Thymus (tissue), 11 donors: ENCODE results near the gene MYO1E. TPM values are rescaled to one million over a fixed set of nuclear protein-coding genes. Genes with fewer than 3 reads are reported as not detected.

ENCODE experiments used
- DNase-seq, 9 donors: peaks; one replicate each; pipeline ENCODE4 v3.0.0-alpha.2; 2013; ENCODE audit warnings: low spot score in 9 of 9, low read depth in 6 of 9, missing footprints in 1 of 9
- H3K27ac ChIP-seq, 2 donors: one replicate each; pipeline ENCODE4 v1.5.1; 2013; ENCODE audit warnings: control low read depth in 1 of 2, low read depth in 1 of 2, low read length in 1 of 2, mild to moderate bottlenecking in 1 of 2, moderate library complexity in 1 of 2
- H3K27me3 ChIP-seq, 2 donors: one replicate each; pipeline ENCODE4 v1.5.1; 2013; ENCODE audit warnings: low read length in 1 of 2; ENCODE audit not compliant: control insufficient read depth in 2 of 2, insufficient read depth in 1 of 2
- H3K36me3 ChIP-seq, 2 donors: one replicate each; pipeline ENCODE4 v1.5.1; 2013; ENCODE audit warnings: low read length in 1 of 2, mild to moderate bottlenecking in 1 of 2, moderate library complexity in 1 of 2; ENCODE audit not compliant: control insufficient read depth in 2 of 2, insufficient read depth in 2 of 2
- H3K4me1 ChIP-seq, 2 donors: one replicate each; pipeline ENCODE4 v1.5.1; 2013; ENCODE audit warnings: low read length in 2 of 2; ENCODE audit not compliant: control insufficient read depth in 2 of 2, insufficient read depth in 2 of 2
- H3K4me3 ChIP-seq, 2 donors: one replicate each; pipeline ENCODE4 v1.5.1; 2013; ENCODE audit warnings: low read length in 2 of 2, control low read depth in 1 of 2, mild to moderate bottlenecking in 1 of 2
- H3K9me3 ChIP-seq, 2 donors: one replicate each; pipeline ENCODE4 v1.5.1; 2013; ENCODE audit warnings: low read length in 1 of 2, mild to moderate bottlenecking in 1 of 2; ENCODE audit not compliant: control insufficient read depth in 2 of 2, insufficient read depth in 1 of 2
- WGBS: extraction: QIAGEN DNeasy Blood & Tissue Kit; methylation state at CpG from one replicate; pipeline ENCODE4 v1.1.7; 2013; 5-methylcytosine and 5-hydroxymethylcytosine counted together
- polyA plus RNA-seq: library from polyadenylated mRNA; stranded (reverse); fragments of 200-250 nt; gene quantifications from one replicate; pipeline ENCODE4 v1.2.3, GENCODE V29; 2013
- total RNA-seq: library from RNA; stranded (reverse); fragments of 120-200 nt; gene quantifications from one replicate; pipeline ENCODE4 v1.2.4, GENCODE V29; 2013
- donor health status: healthy.

MYO1E gene
- total and polyA plus RNA-seq, 2 donors: 15.5 to 59.8 TPM

- no peak overlapping the region for H3K4me3 ChIP-seq
- no peaks in the 10 kb centered on the region for H3K36me3 ChIP-seq
- no peaks in the 10 kb centered on the region for H3K27me3 ChIP-seq
- H3K9me3 ChIP-seq: no peaks in the 10 kb centered on the region
- 95% methylated on average over 7 of the region's 7 CpGs for whole genome bisulfite sequencing
- no peak overlapping the region for H3K27ac ChIP-seq
- H3K4me1 ChIP-seq: no peaks in the 10 kb centered on the region
- DNase-seq: no peak
Observed at GRCh38 chr15:59306520-59307164, 66.0 kb downstream of the MYO1E start.

- Histone ChIP-seq H3K27me3 (no peaks in the 10 kb centered on the region), H3K4me1 (peaks cover 8 to 12% of the 10 kb centered on the region in 2 donors), H3K36me3 (no peaks in the 10 kb centered on the region), H3K4me3 (no peak overlapping the region), H3K27ac (no peak overlapping the region), H3K9me3 (no peaks in the 10 kb centered on the region)
- WGBS: 97% methylated on average over 6 of the region's 6 CpGs
- DNase-seq: no peak
Observed at GRCh38 chr15:59304807-59305206, 67.9 kb downstream of the MYO1E start.

DNA sequence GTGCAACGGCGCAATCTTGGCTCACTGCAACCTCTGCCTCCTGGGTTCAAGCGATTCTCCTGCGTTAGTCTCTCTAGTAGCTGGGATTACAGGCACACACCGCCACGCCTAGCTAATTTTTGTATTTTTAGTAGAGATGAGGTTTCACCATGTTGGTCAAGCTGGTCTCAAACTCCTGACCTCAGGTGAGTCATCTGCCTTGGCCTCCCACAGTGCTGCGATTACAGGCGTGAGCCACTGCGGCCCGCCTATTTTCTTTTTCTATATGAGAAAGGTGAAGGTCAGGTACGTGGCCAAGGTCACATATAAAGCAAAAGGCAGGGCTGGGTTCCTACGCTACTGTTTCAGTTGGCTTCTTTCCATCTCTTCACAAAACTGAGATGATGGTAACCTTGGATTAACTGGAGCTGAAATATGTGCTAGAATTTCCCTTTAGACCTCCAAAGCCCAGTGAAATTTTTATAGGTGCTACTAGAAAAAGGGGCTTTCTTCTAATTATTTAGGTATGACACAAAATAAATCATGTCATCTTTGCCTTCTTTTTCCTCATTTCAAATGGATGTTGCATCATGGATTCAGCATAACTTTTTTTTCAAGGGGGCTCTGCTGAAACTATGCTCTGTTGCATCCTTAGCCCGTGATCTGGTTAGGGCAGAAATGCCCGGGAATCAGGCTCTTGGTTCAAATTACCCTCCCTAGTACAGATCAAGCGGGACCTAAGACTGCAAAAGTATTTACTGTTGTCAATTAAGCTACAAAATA is 68.5 kb downstream of the MYO1E start:
- H3K27me3 ChIP-seq: no peaks in the 10 kb centered on the region
- 95% methylated on average over 15 of the region's 15 CpGs for WGBS
- H3K4me3 ChIP-seq: no peak overlapping the region
- no peaks in the 10 kb centered on the region for H3K9me3 ChIP-seq
- H3K36me3 ChIP-seq: no peaks in the 10 kb centered on the region
- DNase-seq: no peak
- no peak overlapping the region for H3K27ac ChIP-seq
- peaks cover 8 to 12% of the 10 kb centered on the region in 2 donors for H3K4me1 ChIP-seq

DNA sequence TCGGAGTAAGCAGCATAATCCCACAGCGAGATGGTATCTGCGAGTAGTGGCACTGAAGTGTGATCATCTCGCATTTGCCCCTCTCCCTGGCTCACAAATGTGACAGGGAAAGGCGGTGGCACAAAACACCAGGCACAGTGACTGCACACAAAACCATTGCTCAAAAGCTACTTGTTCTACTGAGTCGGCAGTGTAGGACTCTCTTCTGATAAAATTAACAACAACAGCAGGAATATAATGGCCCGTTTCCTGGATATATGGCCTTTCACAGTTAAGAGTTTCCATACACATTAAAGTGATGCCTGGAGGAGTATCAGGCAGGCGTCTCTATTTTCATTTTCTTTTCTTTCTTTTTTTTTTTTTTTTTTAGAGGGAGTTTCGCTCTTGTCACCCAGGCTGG is 69.0 kb downstream of the MYO1E start:
- Histone ChIP-seq H3K4me3 (no peak overlapping the region), H3K27me3 (no peaks in the 10 kb centered on the region), H3K36me3 (no peaks in the 10 kb centered on the region), H3K9me3 (no peaks in the 10 kb centered on the region), H3K27ac (no peak overlapping the region), H3K4me1 (peaks cover 8 to 12% of the 10 kb centered on the region in 2 donors)
- WGBS: 96% methylated on average over 9 of the region's 9 CpGs
- DNase-seq: no peak

GRCh38 chr15:59303136-59303535 is 69.5 kb downstream of the MYO1E start:
- Histone ChIP-seq H3K4me3 (no peak overlapping the region), H3K4me1 (peaks cover 8 to 12% of the 10 kb centered on the region in 2 donors), H3K36me3 (no peaks in the 10 kb centered on the region), H3K27me3 (no peaks in the 10 kb centered on the region), H3K9me3 (no peaks in the 10 kb centered on the region), H3K27ac (no peak overlapping the region)
- WGBS: 96% methylated on average over 8 of the region's 8 CpGs
- DNase-seq: no peak

DNA sequence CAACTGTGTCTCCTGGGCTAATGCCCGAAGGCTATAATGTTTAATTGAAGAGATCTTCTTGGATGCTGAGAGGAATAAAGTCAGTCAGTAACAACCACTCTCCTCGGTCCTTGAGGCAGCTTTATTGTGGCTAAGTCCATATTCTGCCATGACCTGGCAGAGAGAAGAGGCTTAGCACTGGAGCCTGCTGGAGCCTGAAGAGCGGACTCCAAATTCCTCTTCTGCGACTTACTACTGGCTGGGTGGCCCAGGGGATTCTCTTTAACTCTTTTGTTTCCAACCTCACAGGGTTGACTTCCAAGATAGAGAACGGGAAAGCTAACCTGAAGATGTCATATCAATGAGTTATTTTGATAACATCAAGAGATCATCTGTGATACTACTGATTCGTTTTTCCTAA is 71.1 kb downstream of the MYO1E start:
- H3K9me3 ChIP-seq: no peaks in the 10 kb centered on the region
- no peaks in the 10 kb centered on the region for H3K36me3 ChIP-seq
- no peak overlapping the region for H3K27ac ChIP-seq
- no peak overlapping the region for H3K4me3 ChIP-seq
- DNase-seq: no peak
- H3K4me1 ChIP-seq: peaks cover 8 to 12% of the 10 kb centered on the region in 2 donors
- WGBS: 96% methylated on average over 6 of the region's 6 CpGs
- H3K27me3 ChIP-seq: no peaks in the 10 kb centered on the region

- Histone ChIP-seq H3K9me3 (no peaks in the 10 kb centered on the region), H3K27me3 (no peaks in the 10 kb centered on the region), H3K27ac (peak overlapping the region; percentile 40 to 64), H3K4me3 (no peak overlapping the region), H3K36me3 (no peaks in the 10 kb centered on the region), H3K4me1 (peaks cover 8 to 14% of the 10 kb centered on the region in 2 donors)
- WGBS: 33% methylated on average over 6 of the region's 6 CpGs
- no peak for DNase-seq
Observed at GRCh38 chr15:59300618-59301139, 72.0 kb downstream of the MYO1E start.

DNA sequence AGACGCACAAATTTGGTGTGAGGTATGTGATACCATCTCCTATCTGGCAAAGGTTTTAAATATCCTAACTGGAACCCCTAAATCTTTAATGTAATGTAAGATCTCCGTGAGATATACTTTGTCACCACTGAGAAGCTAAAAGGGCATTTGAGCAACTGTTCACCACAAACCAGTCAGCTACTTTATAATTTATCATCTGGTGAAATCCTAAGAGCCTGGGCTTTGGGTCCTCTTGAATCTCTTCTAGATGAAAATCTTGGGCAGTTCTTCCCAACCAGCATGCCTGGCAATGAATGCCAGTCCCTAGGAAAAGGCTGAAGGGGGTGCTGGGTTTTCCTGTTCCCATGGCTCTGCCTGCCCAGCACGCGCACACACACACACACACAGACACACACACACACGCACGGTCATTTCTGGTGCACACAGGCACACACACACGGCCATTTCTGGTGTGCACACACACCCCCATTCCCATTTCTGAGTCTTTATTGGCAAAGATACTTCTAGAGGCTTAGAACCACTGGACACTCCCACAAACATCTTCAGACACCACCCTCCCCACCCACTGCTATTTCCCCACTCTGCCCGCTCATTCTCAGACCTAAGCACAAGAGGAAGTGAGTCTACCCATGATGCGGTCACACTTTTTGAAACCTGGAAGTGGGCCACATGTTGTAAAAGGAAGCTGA is 72.6 kb downstream of the MYO1E start:
- peak; percentile 12 to 83 (median 55) for DNase-seq
- Histone ChIP-seq H3K27ac (peak overlapping the region; percentile 40 to 64), H3K27me3 (no peaks in the 10 kb centered on the region), H3K4me1 (peaks cover 8 to 16% of the 10 kb centered on the region in 2 donors), H3K4me3 (no peak overlapping the region), H3K9me3 (no peaks in the 10 kb centered on the region), H3K36me3 (no peaks in the 10 kb centered on the region)
- 31% methylated on average over 9 of the region's 9 CpGs for WGBS

GRCh38 chr15:59298854-59299250 is 73.8 kb downstream of the MYO1E start:
- Histone ChIP-seq H3K27ac (no peak overlapping the region), H3K36me3 (no peaks in the 10 kb centered on the region), H3K27me3 (no peaks in the 10 kb centered on the region), H3K4me3 (no peak overlapping the region), H3K9me3 (no peaks in the 10 kb centered on the region), H3K4me1 (peaks cover 8 to 16% of the 10 kb centered on the region in 2 donors)
- 99% methylated on average over 3 of the region's 3 CpGs for WGBS
- DNase-seq: no peak
